Measurements from ENCODE around the gene COL9A1.

The COL9A1 gene

DNA sequence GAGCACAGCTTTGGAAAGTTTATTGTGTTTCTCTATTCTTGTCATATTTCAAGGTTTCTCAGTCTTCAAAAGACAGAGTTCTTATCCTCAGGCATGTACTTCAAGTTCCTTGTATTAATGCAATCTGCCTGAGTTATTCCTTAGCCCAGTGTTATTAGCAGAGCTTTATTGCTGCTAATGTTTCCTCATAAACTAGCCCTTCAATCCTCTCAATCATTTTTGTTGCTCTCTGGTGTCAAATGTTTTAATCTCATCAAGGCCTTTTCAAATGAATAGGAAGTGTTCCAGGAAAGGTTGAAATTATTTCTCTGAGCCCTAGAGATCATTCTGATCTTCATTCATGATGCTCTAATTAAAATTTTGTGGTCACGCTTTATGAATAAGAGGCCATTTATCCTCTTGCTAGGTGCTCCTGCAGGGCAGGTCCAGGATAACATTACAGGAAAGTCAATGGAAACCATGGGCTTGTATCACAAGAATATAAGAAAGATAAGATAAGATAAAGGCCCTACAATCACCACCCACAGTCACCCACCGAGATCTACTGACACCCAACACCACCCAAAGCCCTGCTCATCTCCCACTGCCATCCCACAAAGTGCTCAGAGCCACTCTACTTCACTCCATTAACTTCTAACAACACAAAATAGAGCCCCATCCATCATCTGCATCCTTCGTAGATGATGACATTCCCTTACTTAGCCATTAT lies 125.9 kb downstream of the COL9A1 start:
- DNase-seq (ENCODE audit: low read depth in 2 of 2) = no peak

DNA sequence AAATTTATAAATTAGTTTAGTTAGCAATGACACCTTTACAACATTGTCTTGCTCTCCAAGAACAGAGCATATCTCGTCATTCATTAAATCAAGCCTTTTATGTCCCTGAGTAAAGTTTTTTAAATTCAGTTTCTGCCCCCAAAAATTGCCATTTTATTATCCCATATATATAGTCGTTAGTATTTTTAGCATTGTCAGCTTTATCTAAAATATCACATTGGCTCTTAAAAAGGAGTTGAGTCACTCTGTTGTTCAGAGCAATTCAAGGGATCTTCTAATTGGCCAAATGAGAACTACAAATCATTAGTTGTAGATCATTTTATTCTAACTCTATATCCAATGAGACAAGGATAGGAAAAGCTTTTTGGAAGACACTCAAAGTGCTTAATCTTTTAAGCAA lies 127.1 kb downstream of the COL9A1 start:
- DNase-seq (ENCODE audit: low read depth in 2 of 2) = no peak

DNA sequence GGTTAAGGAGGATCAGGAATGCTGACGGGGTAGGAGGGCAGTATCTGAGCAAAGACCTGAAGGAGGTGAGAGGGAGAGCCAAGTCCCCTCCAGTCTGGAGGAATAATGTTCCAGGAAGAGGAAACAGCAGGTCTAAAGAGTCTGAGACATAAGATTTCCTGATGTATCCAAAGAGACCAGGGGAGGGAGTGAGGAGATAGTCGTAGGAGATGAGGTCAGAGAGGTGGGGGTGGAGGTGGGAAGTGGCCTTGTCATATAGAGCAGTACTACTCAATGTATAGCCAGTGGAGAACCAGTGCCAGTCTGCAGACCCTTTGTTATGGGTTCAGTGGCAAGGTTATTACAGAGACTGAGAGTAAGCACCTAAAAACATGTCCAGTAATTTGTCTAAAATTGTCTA lies 130.6 kb downstream of the COL9A1 start:
- no peak for DNase-seq (ENCODE audit: low read depth in 2 of 2)

DNA sequence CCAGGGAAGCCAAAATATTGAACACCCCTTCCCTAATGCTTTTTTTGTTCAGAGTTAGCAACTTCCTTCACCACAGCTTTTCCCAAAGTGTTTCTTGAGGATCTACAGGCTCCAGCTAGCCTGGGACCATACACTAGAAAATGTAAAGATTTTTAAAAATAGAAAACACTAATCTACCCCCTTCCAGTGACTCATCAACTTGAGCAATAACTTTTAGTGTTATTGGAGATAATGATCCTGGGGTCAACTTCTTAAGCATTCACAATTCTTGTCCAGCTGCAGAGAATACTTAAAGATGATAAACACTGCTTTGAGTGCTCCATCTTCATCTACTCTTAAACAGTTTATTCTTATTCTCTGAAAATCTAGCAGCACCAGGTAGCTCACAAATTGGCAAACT lies 131.6 kb downstream of the COL9A1 start:
- DNase-seq (ENCODE audit: low read depth in 2 of 2) = no peak

DNA sequence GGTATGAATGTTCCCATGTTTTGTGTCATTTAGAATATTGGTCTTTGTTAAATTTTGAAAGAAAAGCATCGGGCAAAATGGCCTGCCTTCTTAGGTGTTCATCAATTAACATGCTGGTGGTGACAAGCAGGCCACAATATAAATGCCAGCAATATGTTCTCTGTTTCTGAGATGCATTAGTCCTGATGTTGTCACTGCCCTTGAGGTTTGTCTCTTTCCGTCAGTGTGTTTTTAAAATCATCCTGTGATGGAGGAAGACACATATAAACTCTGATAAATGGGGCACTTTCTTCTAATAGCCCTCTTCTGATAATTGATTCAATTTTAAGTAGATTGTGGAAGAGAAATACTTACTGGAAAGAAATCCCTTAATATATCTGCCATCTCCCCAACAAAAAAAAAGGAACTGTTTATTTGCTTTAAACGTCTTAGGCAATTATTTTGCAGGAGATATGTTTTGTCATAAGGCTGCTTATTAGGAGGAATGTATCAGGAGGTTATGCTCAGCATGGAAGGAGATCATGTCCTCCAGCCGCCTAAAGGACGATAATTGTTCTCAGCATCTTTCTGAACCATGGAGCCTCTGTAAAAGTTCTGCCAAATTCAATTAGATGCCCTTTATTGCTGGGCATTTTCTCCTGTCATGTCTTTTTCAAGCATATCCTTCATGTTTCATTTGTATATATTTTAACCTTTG lies 134.1 kb downstream of the COL9A1 start:
- no peak for DNase-seq (ENCODE audit: low read depth in 2 of 2)
